GM23338 (cell line): ENCODE data around the gene COPS4.

Experiments used
- CTCF ChIP-seq, 2 experiments: fragments of 200-600 bp in 1 of 2; sonication (generic) in 1 of 2; conservative IDR thresholded peaks; 2 replicates each; pipeline versions ENCODE4 v1.5.1 to v1.6.1; 2016 to 2017; ENCODE audit warnings: antibody characterized with exemption in 2 of 2, low read depth in 2 of 2, mild to moderate bottlenecking in 2 of 2, moderate library complexity in 1 of 2
- EZH2 ChIP-seq: fragments of 200-600 bp; sonication (generic); IDR thresholded peaks from one replicate; pipeline ENCODE4 v1.8.0; 2017; ENCODE audit warnings: antibody characterized with exemption, mild to moderate bottlenecking, low read depth; ENCODE audit not compliant: unreplicated experiment
- POLR2AphosphoS5 ChIP-seq: IDR thresholded peaks from 2 replicates; pipeline ENCODE4 v1.6.1; 2016; ENCODE audit warnings: antibody characterized with exemption, low read depth

DNA sequence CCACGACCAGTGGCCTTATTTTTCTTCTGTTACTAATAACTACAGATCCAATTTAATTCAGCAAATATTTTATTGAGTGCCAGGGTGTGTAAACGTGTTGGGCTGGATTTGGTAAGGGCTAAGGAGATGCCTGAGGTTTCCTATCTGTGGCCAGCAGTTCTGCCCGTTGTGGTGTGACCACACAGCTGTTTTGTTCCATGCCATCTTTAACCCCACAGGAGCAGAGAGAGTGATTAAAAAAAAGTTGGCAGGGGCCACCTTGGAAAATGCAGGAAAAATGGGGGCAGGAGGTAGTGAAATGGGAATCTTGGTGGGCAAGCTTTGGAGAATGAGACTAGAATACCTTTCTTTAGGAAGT, 78.4 kb downstream of the COPS4 start:
- TF ChIP-seq CTCF (conservative IDR thresholded peaks at IDR 0.05; ENCODE audit: low read depth in 2 of 2) (no peak), POLR2AphosphoS5 (no peak), EZH2 (no peak)
